ENCODE measurements around the gene KCNH6.
A peak's percentile ranks its signal among the peaks of the same experiment; 100 is the strongest.

KCNH6 gene

DNA sequence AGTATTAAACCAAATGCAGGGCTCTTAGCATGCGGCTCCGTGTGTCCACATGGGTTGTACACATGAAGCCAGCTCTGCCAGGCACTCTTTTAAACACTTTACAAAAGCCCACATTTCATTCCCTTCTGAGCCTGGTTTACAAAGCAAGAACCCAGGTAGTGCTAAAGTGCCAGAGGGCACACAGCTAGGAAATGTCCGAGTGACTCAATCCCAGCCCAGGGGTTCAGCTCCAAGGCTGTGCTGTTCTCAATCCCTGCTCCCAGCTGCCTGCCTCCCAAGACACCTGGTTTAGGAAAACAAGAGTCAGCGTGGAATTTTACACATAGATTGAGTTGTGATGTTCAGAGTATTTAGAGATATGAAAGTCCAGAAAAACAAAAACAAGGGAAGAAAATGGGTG lies 13.8 kb downstream of the KCNH6 start:
- DNase-seq: no peak

DNA sequence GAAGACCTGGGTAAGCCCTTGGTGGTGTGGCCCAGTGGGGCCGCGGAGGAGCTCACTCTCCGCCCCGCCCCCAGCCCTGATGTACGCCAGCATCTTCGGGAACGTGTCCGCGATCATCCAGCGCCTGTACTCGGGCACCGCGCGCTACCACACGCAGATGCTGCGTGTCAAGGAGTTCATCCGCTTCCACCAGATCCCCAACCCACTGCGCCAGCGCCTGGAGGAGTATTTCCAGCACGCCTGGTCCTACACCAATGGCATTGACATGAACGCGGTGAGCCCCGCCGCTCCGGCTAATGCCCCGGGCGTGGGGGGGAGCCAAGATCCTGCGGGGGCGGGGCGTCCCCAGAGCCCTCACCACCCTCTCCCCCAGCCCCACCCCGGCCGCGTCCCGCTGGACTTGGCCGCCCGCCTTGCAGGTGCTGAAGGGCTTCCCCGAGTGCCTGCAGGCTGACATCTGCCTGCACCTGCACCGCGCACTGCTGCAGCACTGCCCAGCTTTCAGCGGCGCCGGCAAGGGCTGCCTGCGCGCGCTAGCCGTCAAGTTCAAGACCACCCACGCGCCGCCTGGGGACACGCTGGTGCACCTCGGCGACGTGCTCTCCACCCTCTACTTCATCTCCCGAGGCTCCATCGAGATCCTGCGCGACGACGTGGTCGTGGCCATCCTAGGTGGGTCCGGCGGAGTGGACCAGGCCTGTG lies 15.0 kb downstream of the KCNH6 start:
- DNase-seq: no peak

- DNase-seq: no peak
Observed at GRCh38 chr17:63538693-63539595, 15.8 kb downstream of the KCNH6 start.

DNA sequence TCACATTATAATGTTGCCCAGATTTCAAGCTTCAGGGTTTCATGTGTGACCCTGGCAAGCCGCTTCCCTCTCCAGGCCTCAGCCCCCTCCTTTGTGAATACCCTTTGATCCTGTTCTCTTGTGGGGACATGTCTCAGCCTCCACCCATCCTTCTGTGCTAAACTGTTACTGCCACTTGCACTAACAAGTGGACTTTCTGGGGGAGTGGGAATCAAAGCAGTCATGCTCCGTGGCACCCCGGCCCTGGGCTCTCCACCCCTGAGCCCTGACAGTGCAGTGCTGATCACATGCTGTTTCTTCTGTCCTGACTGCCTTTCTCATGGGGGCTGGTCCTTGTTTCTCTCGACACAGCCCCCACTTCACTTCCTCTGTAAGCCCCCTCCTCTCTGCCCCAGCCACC lies 17.4 kb downstream of the KCNH6 start:
- no peak for DNase-seq

DNA sequence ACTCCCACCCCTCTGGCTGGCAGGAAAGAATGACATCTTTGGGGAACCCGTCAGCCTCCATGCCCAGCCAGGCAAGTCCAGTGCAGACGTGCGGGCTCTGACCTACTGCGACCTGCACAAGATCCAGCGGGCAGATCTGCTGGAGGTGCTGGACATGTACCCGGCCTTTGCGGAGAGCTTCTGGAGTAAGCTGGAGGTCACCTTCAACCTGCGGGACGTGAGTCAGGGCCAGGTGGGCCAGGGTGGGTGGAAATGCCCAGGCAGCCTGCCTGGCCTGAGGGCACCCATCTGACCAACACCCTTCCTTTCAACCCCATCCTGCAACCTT lies 19.0 kb downstream of the KCNH6 start:
- no peak for DNase-seq

GRCh38 chr17:63542942-63543821 lies 20.0 kb downstream of the KCNH6 start:
- no peak for DNase-seq

GRCh38 chr17:63543822-63544420 lies 20.8 kb downstream of the KCNH6 start:
- DNase-seq: no peak

- DNase-seq: no peak
Observed at GRCh38 chr17:63544467-63545301, 21.5 kb downstream of the KCNH6 start.

GRCh38 chr17:63546308-63547082 lies 23.3 kb downstream of the KCNH6 start:
- DNase-seq: no peak

DNA sequence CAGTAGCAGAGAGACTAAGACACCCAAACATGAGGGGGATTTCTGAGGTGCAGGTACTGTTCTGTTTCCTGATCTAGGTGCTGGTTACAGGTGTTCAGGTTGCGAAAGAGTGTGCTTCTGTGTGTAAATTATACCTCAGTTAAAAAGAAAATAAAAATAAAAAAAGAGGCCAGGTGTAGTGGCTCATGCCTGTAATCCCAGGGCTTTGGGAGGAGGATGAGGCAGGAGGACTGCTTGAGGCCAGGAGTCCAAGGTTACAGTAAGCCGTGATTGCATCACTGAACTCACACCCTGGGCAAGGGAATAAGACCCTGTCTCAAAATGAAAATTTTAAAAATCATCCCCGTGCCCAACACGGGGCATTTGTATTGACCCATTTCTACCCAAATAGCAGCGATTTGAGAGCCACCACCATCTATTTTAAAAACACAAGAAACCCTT lies 23.9 kb downstream of the KCNH6 start:
- no peak for DNase-seq

DNA sequence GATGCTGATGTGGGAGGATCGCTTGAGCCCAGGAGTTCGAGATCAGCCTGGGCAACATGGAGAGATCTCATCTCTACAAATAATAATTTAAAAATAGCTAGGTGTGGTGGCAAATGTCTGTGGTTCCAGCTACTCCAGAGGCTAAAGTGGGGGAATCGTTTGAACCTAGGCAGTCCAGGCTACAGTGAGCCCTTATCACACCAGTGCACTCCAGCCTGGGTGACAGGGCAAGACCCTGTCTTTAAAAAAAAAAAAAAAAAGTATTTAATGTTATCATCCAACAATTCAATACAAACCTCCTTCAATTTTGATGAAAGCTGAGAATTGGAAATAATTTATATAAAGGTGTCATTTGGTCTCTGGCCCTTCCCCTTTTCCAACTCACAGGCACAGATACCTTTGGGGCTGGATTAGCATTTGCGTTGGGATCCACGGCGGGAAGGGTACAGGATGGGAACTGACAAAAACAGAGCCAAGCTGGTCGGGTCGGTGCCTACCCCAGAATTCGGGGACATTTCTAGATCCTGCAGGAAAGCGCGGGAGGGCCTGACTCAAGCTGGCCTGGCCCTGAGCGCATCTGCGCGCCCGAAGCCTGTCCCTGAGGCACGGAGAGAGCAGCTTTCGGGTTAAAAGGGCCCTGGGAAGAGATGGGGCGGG lies 26.3 kb downstream of the KCNH6 start:
- no peak for DNase-seq

DNA sequence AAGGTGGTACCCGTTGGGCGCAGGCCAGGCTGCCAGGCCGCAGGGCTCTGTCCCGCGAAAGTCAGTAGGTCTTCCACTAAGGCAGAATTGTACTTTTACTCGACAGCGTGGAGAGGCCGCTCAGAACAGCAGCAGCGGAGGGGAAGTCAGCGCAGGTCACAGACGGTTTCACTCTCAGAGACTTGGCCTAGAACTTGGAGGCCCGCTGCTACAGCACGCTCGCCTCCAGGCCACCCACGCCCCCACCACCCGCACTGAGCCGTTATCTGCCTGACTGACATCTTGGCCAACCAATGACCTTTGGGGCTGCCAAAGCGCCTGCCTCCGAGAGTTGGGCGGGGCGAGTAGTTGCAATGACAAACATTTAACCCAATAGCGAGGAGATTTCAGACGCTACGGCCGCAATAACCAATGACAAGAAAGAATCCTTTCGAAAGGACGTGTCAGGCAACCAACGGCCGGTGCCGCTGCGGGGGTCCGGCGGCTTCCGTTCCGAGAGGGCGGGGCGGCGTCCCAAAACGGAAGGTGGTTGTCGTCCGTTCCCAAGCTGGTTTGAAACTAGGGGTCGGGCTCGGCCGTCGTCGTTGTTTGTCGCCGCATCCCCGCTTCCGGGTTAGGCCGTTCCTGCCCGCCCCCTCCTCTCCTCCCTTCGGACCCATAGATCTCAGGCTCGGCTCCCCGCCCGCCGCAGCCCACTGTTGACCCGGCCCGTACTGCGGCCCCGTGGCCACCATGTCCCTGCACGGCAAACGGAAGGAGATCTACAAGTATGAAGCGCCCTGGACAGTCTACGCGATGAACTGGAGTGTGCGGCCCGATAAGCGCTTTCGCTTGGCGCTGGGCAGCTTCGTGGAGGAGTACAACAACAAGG lies 27.0 kb downstream of the KCNH6 start, which contains the start of gene DCAF7:
DCAF7 (plus strand) TSS at position 532 of the 871 bp plus-strand sequence; CDS start at position 733, 201 bp downstream.
- peak; percentile 99 to 100 for DNase-seq

DNA sequence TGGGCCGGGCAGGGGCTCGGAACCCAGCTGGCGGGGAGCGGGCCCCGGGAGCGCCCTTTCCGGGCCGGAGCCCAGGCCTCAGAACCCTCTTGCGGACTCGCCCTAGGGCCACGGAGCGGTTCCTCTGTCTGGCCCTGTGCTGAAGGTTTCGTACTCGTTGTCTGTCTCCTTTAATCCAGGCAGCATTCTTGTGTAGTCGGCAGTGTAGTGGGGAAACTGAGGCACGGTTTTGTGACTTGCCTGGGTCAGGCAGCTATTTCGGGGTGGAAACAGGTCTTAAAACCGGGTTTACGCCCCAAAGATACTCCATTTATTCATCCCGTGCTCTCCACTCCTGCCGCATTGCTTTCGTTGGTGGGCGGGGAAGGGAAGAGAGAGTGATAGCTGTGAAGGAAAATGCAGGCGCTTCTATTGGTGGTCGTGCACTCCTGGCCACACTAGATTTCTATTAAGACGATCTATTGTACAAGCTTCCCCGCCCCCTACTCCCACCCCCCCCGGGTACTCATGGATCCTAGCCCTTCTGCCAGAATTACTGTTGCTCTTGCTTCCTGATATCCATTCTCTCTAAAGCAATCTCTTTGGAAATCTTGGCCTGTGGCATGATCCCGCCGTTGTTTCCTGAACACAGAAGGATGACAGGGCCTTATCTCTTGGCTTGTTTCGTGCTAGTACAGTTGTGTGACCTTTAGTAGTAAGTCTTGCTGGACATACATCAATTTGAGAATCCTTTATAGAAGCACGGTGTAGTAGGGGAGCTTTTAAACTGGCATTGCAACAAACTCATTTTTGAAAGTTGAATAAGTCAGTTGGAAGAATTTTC lies 27.9 kb downstream of the KCNH6 start:
- DNase-seq: no peak

DNA sequence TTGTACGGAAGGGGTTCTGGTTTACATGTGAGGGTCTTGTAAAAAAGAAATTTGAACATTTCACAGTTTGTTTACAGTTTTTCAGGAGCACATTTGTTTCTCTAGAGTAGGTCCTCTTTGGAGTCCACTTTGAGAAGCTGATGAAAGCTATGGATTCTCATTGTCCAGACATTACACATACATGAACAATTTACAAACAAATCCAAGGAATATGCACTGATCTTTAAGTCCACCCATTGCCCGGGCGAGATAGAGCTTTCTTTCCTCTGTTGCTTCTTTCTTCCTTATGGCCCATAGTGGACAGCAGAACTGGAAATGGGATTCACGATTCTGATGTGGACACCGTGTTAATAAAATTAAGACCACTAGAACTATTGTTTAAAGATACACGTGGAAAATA lies 29.1 kb downstream of the KCNH6 start:
- DNase-seq: no peak

GRCh38 chr17:63555500-63556156 lies 32.5 kb downstream of the KCNH6 start:
- no peak for DNase-seq

DNA sequence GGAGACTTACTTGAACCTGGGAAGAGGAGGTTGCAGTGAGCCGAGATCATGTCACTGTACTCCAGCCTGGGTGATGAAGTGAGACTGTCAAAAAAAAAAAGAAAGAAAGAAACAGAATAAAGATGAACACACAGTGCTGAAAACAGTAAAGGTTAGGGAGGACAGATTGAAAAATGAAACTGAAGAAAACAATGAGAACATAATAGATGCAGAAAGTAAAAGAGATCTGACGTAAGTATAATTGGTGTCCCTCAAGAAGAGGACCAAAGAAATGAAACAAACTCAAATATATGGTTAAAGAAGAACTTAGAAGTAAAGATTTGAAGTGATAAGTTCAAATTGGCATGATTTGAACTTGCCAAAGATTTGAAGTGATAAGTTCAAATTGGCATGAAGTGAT lies 34.3 kb downstream of the KCNH6 start:
- DNase-seq: no peak

GRCh38 chr17:63558441-63558840 lies 35.3 kb downstream of the KCNH6 start:
- DNase-seq: no peak

DNA sequence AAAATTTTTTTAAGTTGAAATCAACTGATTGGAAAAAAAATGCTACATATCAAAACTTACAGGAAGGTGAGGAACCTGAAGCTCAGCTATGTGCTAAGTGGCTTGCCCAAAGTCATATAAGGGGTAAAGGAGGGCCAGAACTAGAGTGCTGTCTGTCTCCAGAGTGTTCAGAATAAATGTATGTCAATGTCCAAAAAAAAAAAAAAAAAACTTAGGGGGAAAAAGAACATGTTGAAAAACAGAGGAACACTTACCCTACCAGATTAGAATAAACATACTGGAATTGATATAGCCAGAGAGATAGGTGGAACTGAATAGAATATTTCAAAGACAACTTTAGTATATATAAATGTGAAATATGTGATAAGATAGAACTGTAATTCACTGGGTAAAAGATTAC lies 38.7 kb downstream of the KCNH6 start:
- DNase-seq: no peak

Measured in NCI-H1930 (cell line).